Fibroblast of villous mesenchyme (primary cell): Measurements from ENCODE around the gene DYNC2I2. TPM values are rescaled to one million over a fixed set of nuclear protein-coding genes. Genes with fewer than 3 reads are reported as not detected.
"Not testable (repeated sequence)": the region's sequence is repeated elsewhere in the genome, so short reads cannot be mapped to it uniquely, and the experiment has no call there.

Experiments used
- DNase-seq: peaks from one replicate; pipeline ENCODE4 v3.0.0-alpha.2; 2010; ENCODE audit warnings: low read depth
- H3K4me3 ChIP-seq: 2 replicates; pipeline ENCODE4 v1.5.1; 2011; ENCODE audit warnings: low read depth, mild to moderate bottlenecking, low read length
- CTCF ChIP-seq: IDR thresholded peaks from 2 replicates; pipeline ENCODE4 v1.5.1; 2012; ENCODE audit warnings: low read depth, mild to moderate bottlenecking, low read length; ENCODE audit not compliant: insufficient read depth
- total RNA-seq: library from RNA; depleted of rRNA; stranded (reverse); fragments of >200 nt; gene quantifications from 2 replicates; pipeline ENCODE4 v1.2.3, GENCODE V29; 2012

DYNC2I2 gene
- total RNA-seq, 1 donor: 52.2 TPM

- no peak overlapping the region for H3K4me3 ChIP-seq
- no peak for TF ChIP-seq CTCF
- DNase-seq: no peak
Measured at GRCh38 chr9:128657796-128658195, 1.1 kb upstream of the DYNC2I2 start.

GRCh38 chr9:128657344-128657704 lies 677 bp upstream of the DYNC2I2 start:
- H3K4me3 ChIP-seq: no peak overlapping the region
- no peak for DNase-seq
- TF ChIP-seq CTCF: no peak

- no peak for TF ChIP-seq CTCF
- H3K4me3 ChIP-seq: no peak overlapping the region
Measured at GRCh38 chr9:128654481-128654880, 2.2 kb downstream of the DYNC2I2 start.

GRCh38 chr9:128653908-128654307 lies 2.7 kb downstream of the DYNC2I2 start:
- no peak for TF ChIP-seq CTCF
- no peak overlapping the region for H3K4me3 ChIP-seq
- DNase-seq: peak; percentile 35

More at GRCh38 chr9:128654481-128654880, 2.2 kb downstream of the DYNC2I2 start:
- no peak for DNase-seq

GRCh38 chr9:128651798-128652197 lies 4.8 kb downstream of the DYNC2I2 start:
- no peak overlapping the region for H3K4me3 ChIP-seq
- DNase-seq: no peak
- TF ChIP-seq CTCF: no peak

GRCh38 chr9:128648206-128648605 lies 8.4 kb downstream of the DYNC2I2 start:
- peak; percentile 65 for DNase-seq
- peak; percentile 43 for TF ChIP-seq CTCF
- H3K4me3 ChIP-seq: not testable (repeated sequence)

GRCh38 chr9:128643519-128644300 lies 12.9 kb downstream of the DYNC2I2 start:
- no peak for DNase-seq
- no peak for TF ChIP-seq CTCF
- H3K4me3 ChIP-seq: no peak overlapping the region
